Measurements from ENCODE around the gene TPSAB1. TPM values are rescaled to one million over a fixed set of nuclear protein-coding genes. Genes with fewer than 3 reads are reported as not detected.

TPSAB1 gene
- total RNA-seq, 1 experiment from 2014 or later: 0.25 TPM

GRCh38 chr16:1278477-1278876 is 38.0 kb downstream of the TPSAB1 start:
- H3K9ac ChIP-seq (ENCODE audit: low read length): no peak overlapping the region
- H3K9me3 ChIP-seq (ENCODE audit: control insufficient read depth in 1 of 2, insufficient read depth in 1 of 2, low read depth in 1 of 2, low read length in 2 of 2): no peaks in the 10 kb centered on the region
- no peak overlapping the region for H2AFZ ChIP-seq (ENCODE audit: low read depth, low read length, poor library complexity, severe bottlenecking)
- H4K20me1 ChIP-seq (ENCODE audit: insufficient read depth): no peaks in the 10 kb centered on the region
- H3K79me2 ChIP-seq (ENCODE audit: insufficient read depth, low read length): no peaks in the 10 kb centered on the region
- no peak overlapping the region for H3K27ac ChIP-seq (ENCODE audit: low read depth, low read length)
- no peaks in the 10 kb centered on the region for H3K27me3 ChIP-seq (ENCODE audit: insufficient read depth, low read length)
- no peak overlapping the region for H3K4me2 ChIP-seq (ENCODE audit: low read length)
- no peaks in the 10 kb centered on the region for H3K9me2 ChIP-seq (ENCODE audit: insufficient read depth)
- H3K36me3 ChIP-seq (ENCODE audit: control insufficient read depth in 1 of 2, insufficient read depth in 2 of 2, low read length in 2 of 2): no peaks in the 10 kb centered on the region
- ChIA-PET CTCF (no interaction called here), POLR2A (no interaction called here), RAD21 (ENCODE audit: low non-redundant PET in 1 of 2, low total read pairs in 2 of 2, uncharacterized antibody in 2 of 2, unreplicated experiment in 2 of 2) (no interaction called here)
- no TSS peak for BruUV-seq (replicated peaks)
- 0 out of 2 replicates have a peak, but pooled peaks have one; percentile 18 for ATAC-seq
- H3K4me3 ChIP-seq (replicated peaks in 1 of 2; ENCODE audit: low read depth in 1 of 2, low read length in 2 of 2): no peak overlapping the region
- DNase-seq (ENCODE audit: low read depth, low spot score): no peak
- TF ChIP-seq POLR2A (IDR thresholded peaks at IDR 0.05; ENCODE audit: borderline replicate concordance, extremely low read depth, insufficient read depth, insufficient read length) (no peak), ZBTB33 (IDR thresholded peaks at IDR 0.05; ENCODE audit: extremely low read depth, insufficient replicate concordance, low read length) (no peak), JUND (IDR thresholded peaks at IDR 0.05) (no peak), SRF (IDR thresholded peaks at IDR 0.05; ENCODE audit: low read depth) (no peak), EZH2 (IDR thresholded peaks at IDR 0.05) (no peak), YY1 (IDR thresholded peaks at IDR 0.05; ENCODE audit: extremely low read depth, insufficient replicate concordance, low read depth, low read length) (no peak), ZNF274 (IDR thresholded peaks at IDR 0.05; ENCODE audit: low read depth, low read length) (no peak), CBX3 (IDR thresholded peaks at IDR 0.05; ENCODE audit: low read depth) (no peak), FOSL1 (IDR thresholded peaks at IDR 0.05; ENCODE audit: low read depth) (no peak), SP1 (IDR thresholded peaks at IDR 0.05; ENCODE audit: low read depth) (no peak), TCF7L2 (IDR thresholded peaks at IDR 0.05; ENCODE audit: borderline replicate concordance, extremely low read depth, insufficient read depth, insufficient read length) (no peak)
- intact Hi-C loops (cut with micrococcal nuclease): no loop called here
- H3K4me1 ChIP-seq (ENCODE audit: control insufficient read depth in 1 of 2, insufficient read depth in 2 of 2, low read length in 2 of 2): peaks cover 0 to 7% of the 10 kb centered on the region in 2 experiments; a peak in 1 of 4 replicates

All from HCT116 (cell line).